Measurements from ENCODE around the gene LCP2.
"Not testable (repeated sequence)": the region's sequence is repeated elsewhere in the genome, so short reads cannot be mapped to it uniquely, and the experiment has no call there.

Gene LCP2

GRCh38 chr5:170248172-170248930 is 49.2 kb downstream of the LCP2 start:
- DNase-seq (ENCODE audit: low spot score): no peak

- no peak for DNase-seq (ENCODE audit: low spot score)
Measured at GRCh38 chr5:170247363-170247762, 50.2 kb downstream of the LCP2 start.

GRCh38 chr5:170246126-170246870 is 51.3 kb downstream of the LCP2 start:
- no peak for DNase-seq (ENCODE audit: low spot score)

- not testable (repeated sequence) for DNase-seq (ENCODE audit: low spot score)
Measured at GRCh38 chr5:170245436-170245835, 52.1 kb downstream of the LCP2 start.

- no peak for DNase-seq (ENCODE audit: low spot score)
Measured at GRCh38 chr5:170238456-170239196, 59.0 kb downstream of the LCP2 start.

GRCh38 chr5:170235876-170236864 is 61.4 kb downstream of the LCP2 start:
- no peak for DNase-seq (ENCODE audit: low spot score)

GRCh38 chr5:170233358-170233892 is 64.2 kb downstream of the LCP2 start:
- no peak for DNase-seq (ENCODE audit: low spot score)

GRCh38 chr5:170232786-170233185 is 64.8 kb downstream of the LCP2 start, which contains the start of gene C5orf58:
Gene C5orf58 (plus strand): TSS chr5:170232985. CDS start chr5:170234977, 1,992 bp downstream.
- DNase-seq (ENCODE audit: low spot score): no peak

GRCh38 chr5:170228762-170229435 is 68.7 kb downstream of the LCP2 start:
- no peak for DNase-seq (ENCODE audit: low spot score)

- no peak for DNase-seq (ENCODE audit: low spot score)
Measured at GRCh38 chr5:170226661-170227060, 70.9 kb downstream of the LCP2 start.

GRCh38 chr5:170226129-170226615 is 71.4 kb downstream of the LCP2 start:
- DNase-seq (ENCODE audit: low spot score): no peak

- peak; percentile 73 for DNase-seq (ENCODE audit: low spot score)
Measured at GRCh38 chr5:170225326-170226128, 72.0 kb downstream of the LCP2 start.

- DNase-seq (ENCODE audit: low spot score): no peak
Measured at GRCh38 chr5:170223906-170224305, 73.7 kb downstream of the LCP2 start.

GRCh38 chr5:170223360-170223759 is 74.2 kb downstream of the LCP2 start:
- DNase-seq (ENCODE audit: low spot score): no peak

- DNase-seq (ENCODE audit: low spot score): no peak
Measured at GRCh38 chr5:170221327-170221741, 76.2 kb downstream of the LCP2 start.

- no peak for DNase-seq (ENCODE audit: low spot score)
Measured at GRCh38 chr5:170220191-170220590, 77.4 kb downstream of the LCP2 start.

GRCh38 chr5:170219615-170220014 is 78.0 kb downstream of the LCP2 start:
- DNase-seq (ENCODE audit: low spot score): no peak

- no peak for DNase-seq (ENCODE audit: low spot score)
Measured at GRCh38 chr5:170218726-170219125, 78.9 kb downstream of the LCP2 start.

GRCh38 chr5:170217831-170218230 is 79.7 kb downstream of the LCP2 start:
- no peak for DNase-seq (ENCODE audit: low spot score)
